Breast epithelium (tissue), 4 donors: ENCODE results near the gene SPART. TPM values are rescaled to one million over a fixed set of nuclear protein-coding genes. Genes with fewer than 3 reads are reported as not detected.
"Not testable (repeated sequence)": the region's sequence is repeated elsewhere in the genome, so short reads cannot be mapped to it uniquely, and the experiment has no call there.

Experiments
- DNase-seq, 2 donors: peaks; one replicate each; pipeline ENCODE4 v3.0.0-alpha.2; 2019; ENCODE audit warnings: low spot score in 2 of 2
- H3K27ac ChIP-seq, 2 donors: fragments of 200-600 bp; sonication (generic) in 1 of 2; one replicate each; pipeline ENCODE4 v1.5.1; 2016 to 2019; ENCODE audit warnings: mild to moderate bottlenecking in 1 of 2
- H3K27me3 ChIP-seq, 2 donors: fragments of 200-600 bp; sonication (generic) in 1 of 2; one replicate each; pipeline versions ENCODE4 v1.5.1 to v1.6.0; 2017 to 2019; ENCODE audit warnings: control low read depth in 1 of 2, mild to moderate bottlenecking in 1 of 2
- H3K36me3 ChIP-seq: fragments of 200-600 bp; one replicate; pipeline ENCODE4 v1.5.1; 2019
- H3K4me1 ChIP-seq, 2 donors: fragments of 200-600 bp; sonication (generic); one replicate each; pipeline ENCODE4 v1.5.1; 2016 to 2019; ENCODE audit warnings: control low read depth in 1 of 2
- H3K4me3 ChIP-seq, 3 donors: fragments of 200-600 bp; sonication (generic); 1 replicate in 2 of 3; 2 replicates in 1 of 3; pipeline ENCODE4 v1.5.1; 2016 to 2019; ENCODE audit warnings: mild to moderate bottlenecking in 3 of 3, moderate library complexity in 2 of 3
- H3K9me3 ChIP-seq, 2 donors: fragments of 200-600 bp; sonication (generic) in 1 of 2; one replicate each; pipeline ENCODE4 v1.5.1; 2016 to 2019; ENCODE audit warnings: control low read depth in 1 of 2
- POLR2A ChIP-seq: fragments of 450-650 bp; IDR thresholded peaks from one replicate; pipeline ENCODE4 v1.6.1; 2016; ENCODE audit warnings: antibody characterized with exemption, mild to moderate bottlenecking, moderate library complexity
- POLR2AphosphoS5 ChIP-seq, 3 donors: sonication (generic); formaldehyde crosslinking; IDR thresholded peaks; one replicate each; pipeline ENCODE4 v1.6.1; 2017; ENCODE audit warnings: antibody characterized with exemption in 3 of 3
- intact Hi-C: fragments of 100-400 bp; cut with DNase I; formaldehyde crosslinking; loops from one replicate; pipeline ENCODE4 v1.15.1; 2023; ENCODE audit warnings: low total_unique reads
- total RNA-seq, 3 donors: library from RNA; depleted of rRNA; stranded (reverse); fragments of >200 nt; gene quantifications; one replicate each; pipeline ENCODE4 v1.1.0, GENCODE V29; 2016
- TF ChIP-seq, protein P1 (sequence below), 3 donors: fragments of 450-650 bp; IDR thresholded peaks; one replicate each; pipeline ENCODE4 v1.5.1; 2016 to 2017; ENCODE audit warnings: antibody characterized with exemption in 3 of 3, mild to moderate bottlenecking in 3 of 3, moderate library complexity in 3 of 3

SPART gene
- total RNA-seq, 3 donors from 2014 or later, result 79.6 to 111 (median 105) TPM

DNA sequence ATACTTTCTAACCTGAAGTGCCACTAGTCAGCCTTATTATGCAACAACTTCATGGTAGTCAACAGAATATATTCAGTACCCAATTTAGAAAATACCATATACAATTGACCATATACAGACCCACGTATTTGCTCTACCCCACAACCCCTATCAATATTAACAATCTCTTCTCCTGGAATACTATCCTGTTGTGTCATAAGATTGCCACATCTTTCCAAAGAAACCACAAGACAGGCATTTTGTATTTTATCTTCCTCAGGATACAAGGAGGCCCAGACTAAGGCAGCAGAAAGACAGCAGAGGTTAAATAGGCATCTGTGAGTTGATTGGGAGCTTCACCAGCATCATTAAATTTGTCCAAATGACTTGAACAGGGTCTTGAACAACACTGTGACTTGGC, 4.5 kb downstream of the SPART start:
- Histone ChIP-seq H3K9me3 (no peaks in the 10 kb centered on the region), H3K27ac (peak overlapping the region; percentile 3 to 20), H3K36me3 (no peaks in the 10 kb centered on the region), H3K4me1 (no peaks in the 10 kb centered on the region), H3K27me3 (no peaks in the 10 kb centered on the region), H3K4me3 (no peak overlapping the region)
- TF ChIP-seq POLR2A (no peak), POLR2AphosphoS5 (IDR thresholded peaks at IDR 0.05) (no peak)
- TF ChIP-seq, protein P1, sequence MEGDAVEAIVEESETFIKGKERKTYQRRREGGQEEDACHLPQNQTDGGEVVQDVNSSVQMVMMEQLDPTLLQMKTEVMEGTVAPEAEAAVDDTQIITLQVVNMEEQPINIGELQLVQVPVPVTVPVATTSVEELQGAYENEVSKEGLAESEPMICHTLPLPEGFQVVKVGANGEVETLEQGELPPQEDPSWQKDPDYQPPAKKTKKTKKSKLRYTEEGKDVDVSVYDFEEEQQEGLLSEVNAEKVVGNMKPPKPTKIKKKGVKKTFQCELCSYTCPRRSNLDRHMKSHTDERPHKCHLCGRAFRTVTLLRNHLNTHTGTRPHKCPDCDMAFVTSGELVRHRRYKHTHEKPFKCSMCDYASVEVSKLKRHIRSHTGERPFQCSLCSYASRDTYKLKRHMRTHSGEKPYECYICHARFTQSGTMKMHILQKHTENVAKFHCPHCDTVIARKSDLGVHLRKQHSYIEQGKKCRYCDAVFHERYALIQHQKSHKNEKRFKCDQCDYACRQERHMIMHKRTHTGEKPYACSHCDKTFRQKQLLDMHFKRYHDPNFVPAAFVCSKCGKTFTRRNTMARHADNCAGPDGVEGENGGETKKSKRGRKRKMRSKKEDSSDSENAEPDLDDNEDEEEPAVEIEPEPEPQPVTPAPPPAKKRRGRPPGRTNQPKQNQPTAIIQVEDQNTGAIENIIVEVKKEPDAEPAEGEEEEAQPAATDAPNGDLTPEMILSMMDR (IDR thresholded peaks at IDR 0.05), result no peak
- DNase-seq, result no peak
- intact Hi-C loops, result no loop called here

DNA sequence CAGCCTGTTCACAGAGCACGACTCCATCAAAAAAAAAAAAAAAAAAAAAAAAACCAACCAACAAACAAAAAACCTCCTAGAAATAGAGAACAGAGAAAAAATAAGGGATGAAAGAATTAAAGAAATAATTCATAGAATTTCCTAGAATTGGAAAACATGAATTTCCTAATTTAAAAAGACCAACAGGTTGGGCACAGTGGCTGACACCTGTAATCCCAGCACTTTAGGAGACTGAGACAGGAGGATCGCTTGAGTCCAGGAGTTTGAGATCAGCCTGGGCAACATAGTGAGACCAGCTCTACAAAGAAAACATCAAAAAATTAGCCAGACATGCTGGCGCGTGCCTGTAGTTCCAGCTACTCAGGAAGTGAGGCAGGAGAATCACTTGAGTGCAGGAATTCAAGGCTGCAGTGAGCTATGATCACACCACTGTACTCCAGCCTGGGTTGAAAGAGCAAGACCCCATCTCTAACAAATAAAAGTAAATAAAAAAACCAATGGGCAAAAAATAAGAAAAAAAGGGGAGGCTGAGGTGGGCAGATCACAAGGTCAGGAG, 6.5 kb downstream of the SPART start:
- H3K4me1 ChIP-seq, result no peaks in the 10 kb centered on the region

DNA sequence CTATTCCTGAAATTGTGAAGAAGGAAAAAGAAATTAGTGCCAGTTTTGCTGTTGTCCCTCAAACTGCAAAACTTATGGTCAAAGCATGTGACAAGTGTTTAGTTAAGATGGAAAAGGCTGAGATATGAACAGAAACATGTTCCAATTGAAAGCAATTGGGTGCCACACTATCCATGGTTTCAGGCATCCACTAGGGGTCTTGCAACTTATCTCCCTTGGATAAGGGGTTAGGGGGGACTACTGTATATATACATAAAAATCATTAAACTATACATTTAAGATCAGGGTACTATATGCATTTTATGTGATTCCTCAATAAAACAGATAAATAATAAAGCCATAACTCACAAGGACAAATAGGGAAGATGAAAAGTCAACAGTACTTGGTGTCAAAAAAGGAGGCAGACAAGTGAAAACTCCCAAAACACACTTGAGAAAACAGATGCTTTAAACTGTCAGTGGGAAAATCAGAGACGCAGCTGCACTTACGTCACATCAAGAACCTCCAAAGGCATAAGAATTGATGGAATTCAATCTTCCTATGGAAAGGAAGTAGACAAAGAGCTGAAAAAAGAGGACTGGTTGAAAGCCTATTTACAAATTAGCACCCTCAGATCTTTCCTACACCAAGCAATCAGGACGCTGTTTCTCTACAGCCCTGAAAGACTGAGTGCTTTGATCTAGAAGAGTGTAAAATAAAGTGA, 8.1 kb downstream of the SPART start:
- no peaks in the 10 kb centered on the region for H3K9me3 ChIP-seq
- intact Hi-C loops, result no loop called here
- no peak overlapping the region for H3K4me3 ChIP-seq
- no peaks in the 10 kb centered on the region for H3K4me1 ChIP-seq
- no peaks in the 10 kb centered on the region for H3K27me3 ChIP-seq
- DNase-seq, result no peak
- no peaks in the 10 kb centered on the region for H3K36me3 ChIP-seq
- TF ChIP-seq POLR2A (no peak), POLR2AphosphoS5 (IDR thresholded peaks at IDR 0.05) (no peak)
- TF ChIP-seq, protein P1 (IDR thresholded peaks at IDR 0.05), result no peak
- H3K27ac ChIP-seq, result no peak overlapping the region

More for the DNA sequence above, 6.5 kb downstream of the SPART start:
- Histone ChIP-seq H3K4me3 (no peak overlapping the region), H3K27me3 (no peaks in the 10 kb centered on the region), H3K36me3 (no peaks in the 10 kb centered on the region), H3K27ac (no peak overlapping the region), H3K9me3 (no peaks in the 10 kb centered on the region)
- intact Hi-C loops, result no loop called here
- DNase-seq, result no peak
- no peak for TF ChIP-seq POLR2A
- TF ChIP-seq POLR2AphosphoS5 (IDR thresholded peaks at IDR 0.05), result no peak

DNA sequence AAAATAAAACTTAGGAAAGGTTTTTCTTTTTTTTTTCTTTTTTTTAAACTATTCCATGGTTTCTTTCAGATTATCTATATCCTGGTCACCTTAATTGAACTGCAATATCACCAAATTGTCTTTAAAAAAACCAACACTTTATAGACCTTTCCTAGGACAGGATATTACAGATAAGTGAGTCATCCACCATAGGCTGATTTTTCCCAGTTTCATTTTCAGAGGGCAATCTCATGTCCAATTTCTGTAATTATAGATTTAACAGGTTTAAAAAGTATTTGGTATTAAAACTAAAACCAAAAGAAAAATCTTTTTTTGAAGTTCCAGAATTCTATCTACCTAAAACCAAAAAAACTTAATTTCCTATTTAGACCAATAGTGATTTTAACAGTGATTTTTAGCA, 13.2 kb downstream of the SPART start:
- intact Hi-C loops, result no loop called here
- Histone ChIP-seq H3K4me3 (no peak overlapping the region), H3K27ac (no peak overlapping the region), H3K27me3 (no peaks in the 10 kb centered on the region), H3K36me3 (no peaks in the 10 kb centered on the region), H3K9me3 (no peaks in the 10 kb centered on the region), H3K4me1 (no peaks in the 10 kb centered on the region)
- DNase-seq, result no peak
- TF ChIP-seq POLR2AphosphoS5 (IDR thresholded peaks at IDR 0.05), result no peak

DNA sequence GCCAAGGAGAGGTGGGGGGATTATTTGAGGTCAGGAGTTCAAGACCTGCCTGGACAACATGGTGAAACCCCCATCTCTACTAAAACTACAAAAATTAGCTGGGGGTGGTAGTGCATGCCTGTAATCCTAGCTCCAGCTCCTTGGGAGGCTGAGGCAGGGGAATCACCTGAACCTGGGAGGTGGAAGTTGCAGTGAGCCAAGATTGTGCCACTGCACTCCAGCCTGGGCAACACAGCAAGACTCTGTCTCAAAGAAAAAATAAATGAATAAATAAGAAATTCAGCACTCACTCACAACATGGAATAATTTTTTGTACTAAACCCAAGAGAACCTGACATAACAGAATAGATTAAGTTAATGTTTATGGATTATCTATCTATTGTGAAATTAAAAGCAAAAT, 13.9 kb downstream of the SPART start:
- H3K4me1 ChIP-seq, DNase-seq, H3K27me3 ChIP-seq, intact Hi-C loops, H3K9me3 ChIP-seq, H3K4me3 ChIP-seq, H3K36me3 ChIP-seq, H3K27ac ChIP-seq: not testable (repeated sequence)

DNA sequence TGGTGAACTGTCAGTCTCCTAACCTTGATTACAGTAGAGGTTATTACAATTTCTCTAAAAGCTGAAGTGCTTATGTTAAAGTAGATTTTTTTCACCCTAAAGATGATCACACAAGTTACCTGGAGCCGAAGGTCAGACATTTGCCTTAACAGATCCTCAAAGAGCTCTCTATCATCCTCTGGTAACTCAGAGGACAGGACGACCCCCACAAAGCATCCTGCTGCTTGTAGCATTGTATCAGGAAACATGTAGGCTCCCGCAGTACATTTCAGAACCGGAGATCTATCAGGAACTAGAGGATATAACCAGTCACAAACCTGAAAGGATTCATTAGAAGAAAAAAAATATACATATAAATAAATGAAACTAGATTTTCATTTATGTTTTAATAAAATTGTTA, 14.9 kb downstream of the SPART start:
- intact Hi-C loops, result no loop called here

More for the DNA sequence above, 14.9 kb downstream of the SPART start:
- DNase-seq, result no peak
- Histone ChIP-seq H3K27ac (no peak overlapping the region), H3K9me3 (no peaks in the 10 kb centered on the region), H3K4me3 (no peak overlapping the region), H3K27me3 (no peaks in the 10 kb centered on the region), H3K36me3 (no peaks in the 10 kb centered on the region), H3K4me1 (no peaks in the 10 kb centered on the region)
- TF ChIP-seq POLR2A (no peak), POLR2AphosphoS5 (IDR thresholded peaks at IDR 0.05) (no peak)
- TF ChIP-seq, protein P1 (IDR thresholded peaks at IDR 0.05), result no peak
